Keratinocyte (primary cell): ENCODE data around the gene ALPI. TPM values are rescaled to one million over a fixed set of nuclear protein-coding genes. Genes with fewer than 3 reads are reported as not detected.
"Not testable (repeated sequence)": the region's sequence is repeated elsewhere in the genome, so short reads cannot be mapped to it uniquely, and the experiment has no call there.

Source experiments
- DNase-seq: peaks from one replicate; pipeline ENCODE4 v3.0.0-alpha.2; 2011; ENCODE audit warnings: low read depth, missing footprints, low spot score
- FAIRE-seq: peaks from 2 replicates; lab custom pipeline; 2011; peaks lifted over from hg19 to GRCh38; lab: Jason Lieb, UNC
- H2AFZ ChIP-seq: 2 replicates; pipeline ENCODE4 v1.6.0; 2012; ENCODE audit warnings: low read length, control low read depth, inconsistent platforms; ENCODE audit not compliant: control insufficient read depth
- H3K27ac ChIP-seq: 2 replicates; pipeline ENCODE4 v1.5.1; 2011; ENCODE audit warnings: low read length; ENCODE audit not compliant: control insufficient read depth, insufficient read depth
- H3K27me3 ChIP-seq: 3 replicates; pipeline ENCODE4 v1.6.0; 2011; ENCODE audit warnings: low read length; ENCODE audit not compliant: control insufficient read depth, insufficient read depth; ENCODE audit errors: extremely low read depth
- H3K36me3 ChIP-seq, 2 experiments: 2 replicates in 1 of 2; 3 replicates in 1 of 2; pipeline ENCODE4 v1.5.1; 2011; ENCODE audit warnings: low read length in 2 of 2, mild to moderate bottlenecking in 1 of 2; ENCODE audit not compliant: control insufficient read depth in 2 of 2, insufficient read depth in 2 of 2; ENCODE audit errors: extremely low read depth in 1 of 2
- H3K4me1 ChIP-seq: 3 replicates; pipeline ENCODE4 v1.5.1; 2011; ENCODE audit warnings: low read length; ENCODE audit not compliant: control insufficient read depth, insufficient read depth; ENCODE audit errors: extremely low read depth
- H3K4me2 ChIP-seq: 3 replicates; pipeline ENCODE4 v1.6.0; 2011; ENCODE audit warnings: low read depth, low read length; ENCODE audit not compliant: control insufficient read depth, insufficient read depth; ENCODE audit errors: extremely low read depth
- H3K4me3 ChIP-seq, 3 experiments: fragments of 200-600 bp in 1 of 3; sonication (generic) in 1 of 3; 2 replicates in 2 of 3; 3 replicates in 1 of 3; pipeline ENCODE4 v1.5.1; 2011 to 2016; ENCODE audit warnings: low read length in 3 of 3, mild to moderate bottlenecking in 3 of 3, control low read depth in 2 of 3, inconsistent platforms in 1 of 3, low read depth in 1 of 3, mixed read lengths in 1 of 3, mixed run types in 1 of 3, moderate library complexity in 1 of 3; ENCODE audit not compliant: control insufficient read depth in 2 of 3, insufficient read depth in 2 of 3; ENCODE audit errors: extremely low read depth in 1 of 3
- H3K79me2 ChIP-seq: 2 replicates; pipeline ENCODE4 v1.6.0; 2012; ENCODE audit warnings: low read length; ENCODE audit not compliant: control insufficient read depth, insufficient read depth
- H3K9ac ChIP-seq: 3 replicates; pipeline ENCODE4 v1.6.0; 2011; ENCODE audit warnings: low read length; ENCODE audit not compliant: control insufficient read depth, insufficient read depth; ENCODE audit errors: extremely low read depth
- H3K9me1 ChIP-seq: 3 replicates; pipeline ENCODE4 v1.6.0; 2011; ENCODE audit warnings: low read length; ENCODE audit not compliant: control insufficient read depth, insufficient read depth; ENCODE audit errors: extremely low read depth
- H3K9me3 ChIP-seq: 2 replicates; pipeline ENCODE4 v1.5.1; 2012; ENCODE audit warnings: low read depth, low read length; ENCODE audit not compliant: control insufficient read depth
- H4K20me1 ChIP-seq: 3 replicates; pipeline ENCODE4 v1.6.0; 2011; ENCODE audit warnings: low read length; ENCODE audit not compliant: control insufficient read depth, insufficient read depth; ENCODE audit errors: extremely low read depth
- EZH2 ChIP-seq: IDR thresholded peaks from one replicate; pipeline ENCODE4 v1.6.1; 2012; ENCODE audit warnings: inconsistent platforms, mild to moderate bottlenecking, low read length, moderate library complexity
- dilution Hi-C: fragments of 300-500 bp; cut with MboI; formaldehyde crosslinking; loops from one replicate; pipeline ENCODE4 v1.7.0; 2020; ENCODE audit warnings: low sequenced_read_pairs; ENCODE audit not compliant: extremely low pct_ligation_motif_present
- polyA plus RNA-seq, 5 experiments: library from polyadenylated mRNA; depleted of rRNA in 3 of 5; stranded (reverse) in 3 of 5; stranded (forward) in 1 of 5; unstranded in 1 of 5; fragments of >200 nt; gene quantifications; 1 replicate in 1 of 5; 2 replicates in 3 of 5; 3 replicates in 1 of 5; pipeline versions ENCODE4 v1.2.1 to v1.2.3, GENCODE V29; 2011 to 2012; ENCODE audit warnings: missing spikeins in 2 of 5, low read depth in 1 of 5, low replicate concordance in 1 of 5
- TF ChIP-seq, protein P1 (sequence below), 3 experiments: IDR thresholded peaks in 1 of 3; conservative IDR thresholded peaks in 1 of 3; optimal IDR thresholded peaks in 1 of 3; 2 replicates in 2 of 3; 3 replicates in 1 of 3; pipeline versions ENCODE3 to v1.5.1; 2011; ENCODE audit warnings: low read length in 3 of 3, mild to moderate bottlenecking in 3 of 3, moderate library complexity in 2 of 3, control low read depth in 1 of 3, inconsistent platforms in 1 of 3; ENCODE audit not compliant: insufficient read depth in 2 of 3; ENCODE audit errors: extremely low read depth in 1 of 3

ALPI gene
- polyA plus RNA-seq, 1 donor (not counting 4 experiments of a cell fraction or from before 2014, with no cell fraction given): not detected

DNA sequence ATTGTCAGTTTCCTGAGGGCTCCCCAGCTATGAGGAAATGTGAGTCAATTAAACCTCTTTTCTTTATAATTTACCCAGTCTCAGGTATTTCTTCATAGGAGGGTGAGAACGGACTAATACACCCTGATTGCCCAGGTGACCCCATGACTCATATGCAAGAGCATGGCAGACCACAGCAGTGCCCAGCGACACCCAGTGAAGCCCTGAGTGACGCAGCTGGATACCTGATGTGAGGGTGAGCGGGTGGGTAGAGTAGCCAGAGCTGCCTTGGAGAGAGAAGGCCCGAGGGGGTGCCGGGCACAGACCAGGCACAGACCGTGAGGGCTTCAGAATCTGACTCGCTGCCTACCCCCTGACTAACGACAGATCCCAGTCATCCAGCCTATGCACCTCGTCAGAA lies 33.9 kb upstream of the ALPI start:
- DNase-seq: no peak
- no peak overlapping the region for H2AFZ ChIP-seq
- no peaks in the 10 kb centered on the region for H3K79me2 ChIP-seq
- H3K36me3 ChIP-seq: no peaks in the 10 kb centered on the region
- H3K4me1 ChIP-seq: peaks cover 9% of the 10 kb centered on the region
- H3K9ac ChIP-seq: no peak overlapping the region
- H3K9me3 ChIP-seq: peaks cover 2% of the 10 kb centered on the region
- H3K4me2 ChIP-seq: no peak overlapping the region
- FAIRE-seq: no peak
- no peak overlapping the region for H3K27ac ChIP-seq
- no peak overlapping the region for H3K4me3 ChIP-seq
- peaks cover 53% of the 10 kb centered on the region for H3K27me3 ChIP-seq
- peaks cover 2% of the 10 kb centered on the region for H4K20me1 ChIP-seq
- dilution Hi-C loops: no loop called here
- no peak for TF ChIP-seq EZH2
- TF ChIP-seq, protein P1, sequence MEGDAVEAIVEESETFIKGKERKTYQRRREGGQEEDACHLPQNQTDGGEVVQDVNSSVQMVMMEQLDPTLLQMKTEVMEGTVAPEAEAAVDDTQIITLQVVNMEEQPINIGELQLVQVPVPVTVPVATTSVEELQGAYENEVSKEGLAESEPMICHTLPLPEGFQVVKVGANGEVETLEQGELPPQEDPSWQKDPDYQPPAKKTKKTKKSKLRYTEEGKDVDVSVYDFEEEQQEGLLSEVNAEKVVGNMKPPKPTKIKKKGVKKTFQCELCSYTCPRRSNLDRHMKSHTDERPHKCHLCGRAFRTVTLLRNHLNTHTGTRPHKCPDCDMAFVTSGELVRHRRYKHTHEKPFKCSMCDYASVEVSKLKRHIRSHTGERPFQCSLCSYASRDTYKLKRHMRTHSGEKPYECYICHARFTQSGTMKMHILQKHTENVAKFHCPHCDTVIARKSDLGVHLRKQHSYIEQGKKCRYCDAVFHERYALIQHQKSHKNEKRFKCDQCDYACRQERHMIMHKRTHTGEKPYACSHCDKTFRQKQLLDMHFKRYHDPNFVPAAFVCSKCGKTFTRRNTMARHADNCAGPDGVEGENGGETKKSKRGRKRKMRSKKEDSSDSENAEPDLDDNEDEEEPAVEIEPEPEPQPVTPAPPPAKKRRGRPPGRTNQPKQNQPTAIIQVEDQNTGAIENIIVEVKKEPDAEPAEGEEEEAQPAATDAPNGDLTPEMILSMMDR (optimal IDR thresholded peaks at IDR 0.05 in 1 of 3, IDR thresholded peaks at IDR 0.05 in 1 of 3, conservative IDR thresholded peaks at IDR 0.05 in 1 of 3; ENCODE audit: extremely low read depth in 1 of 3, insufficient read depth in 2 of 3, low read length in 3 of 3): no peak
- no peaks in the 10 kb centered on the region for H3K9me1 ChIP-seq

DNA sequence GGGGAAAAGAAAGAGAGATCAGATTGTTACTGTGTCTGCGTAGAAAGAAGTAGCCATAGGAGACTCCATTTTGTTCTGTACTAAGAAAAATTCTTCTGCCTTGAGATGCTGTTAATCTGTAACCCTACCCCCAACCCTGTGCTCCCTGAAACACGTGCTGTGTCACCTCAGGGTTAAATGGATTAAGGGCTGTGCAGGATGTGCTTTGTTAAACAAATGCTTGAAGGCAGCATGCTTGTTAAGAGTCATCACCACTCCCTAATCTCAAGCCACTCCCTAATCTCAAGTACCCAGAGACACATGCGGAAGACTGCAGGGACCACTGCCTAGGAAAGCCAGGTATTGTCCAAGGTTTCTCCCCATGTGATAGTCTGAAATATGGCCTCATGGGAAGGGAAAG lies 33.0 kb upstream of the ALPI start:
- H3K9me1 ChIP-seq, H3K4me1 ChIP-seq, DNase-seq, H3K9me3 ChIP-seq, H3K36me3 ChIP-seq, H2AFZ ChIP-seq, dilution Hi-C loops, H3K27ac ChIP-seq, FAIRE-seq, H3K79me2 ChIP-seq, H3K9ac ChIP-seq, H4K20me1 ChIP-seq, H3K4me2 ChIP-seq, H3K4me3 ChIP-seq: not testable (repeated sequence)
- H3K27me3 ChIP-seq: peaks cover 45% of the 10 kb centered on the region

DNA sequence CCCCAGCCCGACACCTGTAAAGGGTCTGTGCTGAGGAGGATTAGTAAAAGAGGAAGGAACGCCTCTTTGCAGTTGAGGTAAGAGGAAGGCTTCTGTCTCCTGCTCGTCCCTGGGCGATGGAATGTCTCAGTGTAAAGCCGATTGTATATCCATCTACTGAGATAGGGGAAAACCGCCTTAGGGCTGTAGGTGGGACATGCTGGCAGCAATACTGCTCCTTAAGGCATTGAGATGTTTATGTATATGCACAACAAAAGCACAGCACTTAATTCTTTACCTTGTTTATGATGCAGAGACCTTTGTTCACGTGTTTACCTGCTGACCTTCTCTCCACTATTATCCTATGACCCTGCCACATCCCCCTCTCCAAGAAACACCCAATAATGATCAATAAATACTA lies 32.5 kb upstream of the ALPI start:
- H3K27ac ChIP-seq, H4K20me1 ChIP-seq, FAIRE-seq, H3K36me3 ChIP-seq, H3K9me3 ChIP-seq, H3K4me3 ChIP-seq, H2AFZ ChIP-seq, H3K9ac ChIP-seq, H3K4me2 ChIP-seq, H3K9me1 ChIP-seq, DNase-seq, H3K4me1 ChIP-seq, dilution Hi-C loops, H3K79me2 ChIP-seq: not testable (repeated sequence)
- H3K27me3 ChIP-seq: peaks cover 41% of the 10 kb centered on the region
